Stimulated activated CD8-positive, alpha-beta memory T cell treated with anti-CD3 and anti-CD28 coated beads, Interleukin-15, amount 100 ng/mL, for 1 hour (primary cell): ENCODE results near the gene ZNF577.
A peak's percentile ranks its signal among the peaks of the same experiment; 100 is the strongest.
"Not testable (repeated sequence)": the region's sequence is repeated elsewhere in the genome, so short reads cannot be mapped to it uniquely, and the experiment has no call there.

Source experiments
- DNase-seq: peaks from one replicate; pipeline ENCODE4 v3.0.0-alpha.2; 2020; ENCODE audit warnings: low read depth

ZNF577 gene

GRCh38 chr19:51887522-51888498 lies at the start of gene ZNF577:
Gene ZNF577, minus strand, starts transcription at chr19:51887951. Its CDS starts 7,569 bp downstream, at chr19:51880382.
- DNase-seq, result peak; percentile 37

DNA sequence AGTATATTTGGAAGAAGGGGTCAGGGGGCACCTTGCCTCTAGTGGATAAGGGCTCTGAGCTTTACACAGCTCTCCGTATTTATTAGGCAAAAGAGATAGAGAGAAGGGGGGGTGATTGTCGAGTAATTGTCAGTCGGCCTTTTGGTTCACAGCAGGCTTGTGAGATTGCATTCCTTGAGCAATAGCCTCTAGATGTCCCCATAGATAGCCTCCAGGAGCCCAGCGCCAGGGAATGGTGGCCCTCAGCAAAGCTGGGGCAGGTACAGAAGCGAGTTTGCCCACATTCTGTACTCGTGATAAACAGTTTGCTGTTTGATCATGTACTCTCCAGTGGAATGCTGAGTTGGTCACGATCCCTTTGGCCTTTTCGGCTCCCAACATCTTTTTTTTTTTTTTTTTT lies 44.2 kb upstream of the ZNF577 start:
- no peak for DNase-seq

DNA sequence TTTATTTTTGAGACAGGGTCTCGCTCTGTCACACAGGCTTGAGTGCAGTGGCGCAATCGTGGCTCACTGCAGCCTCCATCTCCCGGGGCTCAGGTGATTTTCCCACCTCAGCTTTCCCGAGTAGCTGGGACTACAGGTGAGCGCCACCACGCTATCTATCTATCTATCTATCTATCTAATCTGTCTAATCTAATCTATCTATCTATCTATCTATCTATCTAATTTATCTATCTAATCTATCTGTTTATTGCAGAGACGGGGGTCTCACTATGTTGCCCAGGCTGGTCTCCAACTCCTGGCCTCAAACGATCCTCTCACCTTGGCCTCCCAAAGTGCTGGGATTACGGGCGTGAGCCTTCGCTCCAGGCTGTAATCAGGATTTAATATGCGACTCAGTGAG lies 40.1 kb upstream of the ZNF577 start:
- DNase-seq, result no peak

DNA sequence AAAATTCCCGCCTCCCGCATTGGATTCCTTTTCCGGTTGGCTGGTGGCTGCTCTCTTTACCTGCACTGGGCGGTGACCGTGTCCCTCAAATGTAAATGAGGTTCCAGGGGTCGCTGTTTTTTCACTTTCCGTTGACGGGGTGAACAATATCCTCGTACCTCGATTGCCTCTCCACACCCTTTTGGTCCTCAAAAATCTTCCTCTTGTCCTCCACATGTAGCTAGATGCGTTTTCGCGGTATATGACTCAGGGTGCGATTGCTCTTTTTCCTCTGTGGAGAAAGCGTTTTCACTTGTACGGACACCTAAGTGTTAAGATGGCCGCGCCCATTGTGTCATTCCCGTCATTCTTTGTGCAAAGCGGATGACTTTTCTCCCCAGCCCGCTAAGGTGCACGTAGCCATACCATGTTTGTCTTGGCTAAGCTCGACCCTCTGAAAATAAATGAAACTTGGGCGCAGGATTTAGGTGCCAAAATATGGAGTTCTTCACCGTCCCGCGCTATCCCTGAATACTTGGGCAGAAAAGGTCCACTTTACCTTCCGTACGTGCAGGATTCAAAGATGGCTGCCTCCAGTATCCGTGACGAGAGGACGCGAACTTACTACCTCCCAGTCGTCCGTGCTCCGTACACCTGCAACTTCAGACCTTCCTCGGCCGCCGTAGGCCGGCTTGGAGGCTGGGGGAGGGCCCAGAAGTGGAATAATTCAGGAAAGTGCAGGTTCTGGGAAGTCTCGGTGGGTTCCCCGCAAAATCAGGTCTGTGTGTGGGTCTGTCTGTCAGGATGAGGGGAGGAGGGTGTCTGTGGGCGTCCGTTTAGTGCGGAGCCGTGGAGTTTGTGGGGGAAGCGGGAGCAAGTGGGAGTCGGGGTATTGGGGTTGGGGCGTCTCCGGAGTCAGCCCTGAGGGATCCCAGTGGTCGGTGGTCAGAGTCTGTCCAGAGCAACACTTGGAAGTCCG lies 39.3 kb upstream of the ZNF577 start, which contains the start of gene ZNF613:
ZNF613 (plus strand) TSS at position 689 of the 958 bp plus-strand sequence. CDS start 8,749 bp downstream, outside the sequence.
- DNase-seq, result peak; percentile 77

- no peak for DNase-seq
Observed at GRCh38 chr19:51926426-51926783, 38.7 kb upstream of the ZNF577 start.

DNA sequence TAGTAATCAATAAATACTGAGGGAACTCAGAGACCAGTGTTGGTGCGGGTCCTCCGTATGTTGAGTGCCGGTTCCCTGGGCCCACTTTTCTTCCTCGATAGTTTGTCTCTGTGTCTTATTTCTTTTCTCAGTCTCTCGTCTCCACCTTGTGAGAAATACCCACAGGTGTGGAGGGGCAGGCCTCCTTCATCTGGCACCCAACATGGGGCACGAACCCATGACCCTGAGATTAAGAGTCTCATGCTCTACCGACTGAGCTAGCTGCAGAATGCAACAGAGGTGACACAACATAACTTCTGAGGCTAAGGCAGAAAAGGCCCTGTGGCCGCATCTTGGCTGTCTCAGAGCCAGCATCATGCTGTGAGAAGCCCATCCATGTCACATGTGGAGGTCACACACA lies 34.2 kb upstream of the ZNF577 start:
- no peak for DNase-seq

- DNase-seq, result no peak
Observed at GRCh38 chr19:51919606-51920005, 31.9 kb upstream of the ZNF577 start.

GRCh38 chr19:51916167-51916566 lies 28.4 kb upstream of the ZNF577 start:
- DNase-seq, result no peak

DNA sequence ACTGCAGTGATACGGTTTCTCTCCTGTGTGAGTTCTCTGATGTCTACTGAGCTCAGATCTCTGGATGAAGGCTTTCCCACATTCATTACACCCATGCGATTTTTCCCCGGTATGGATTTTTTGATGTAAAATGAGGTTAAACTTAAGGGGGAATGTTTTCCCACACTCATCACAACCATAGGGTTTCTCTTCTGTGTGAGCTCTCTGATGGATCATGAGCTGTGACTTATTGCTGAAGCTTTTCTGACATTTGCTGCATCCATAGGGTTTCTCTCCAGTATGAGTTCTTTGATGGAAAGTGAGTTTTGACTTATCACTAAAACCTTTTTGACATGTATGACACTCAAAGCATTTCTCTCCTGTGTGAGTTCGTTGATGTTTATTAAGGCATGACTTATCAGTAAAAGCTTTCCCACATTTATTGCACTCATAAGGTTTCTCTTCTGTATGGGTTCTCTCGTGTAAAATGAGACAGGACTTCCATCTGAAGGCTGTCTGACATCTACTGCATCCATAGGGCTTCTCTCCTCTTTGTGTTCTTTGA lies 27.6 kb upstream of the ZNF577 start:
- DNase-seq, result no peak

DNA sequence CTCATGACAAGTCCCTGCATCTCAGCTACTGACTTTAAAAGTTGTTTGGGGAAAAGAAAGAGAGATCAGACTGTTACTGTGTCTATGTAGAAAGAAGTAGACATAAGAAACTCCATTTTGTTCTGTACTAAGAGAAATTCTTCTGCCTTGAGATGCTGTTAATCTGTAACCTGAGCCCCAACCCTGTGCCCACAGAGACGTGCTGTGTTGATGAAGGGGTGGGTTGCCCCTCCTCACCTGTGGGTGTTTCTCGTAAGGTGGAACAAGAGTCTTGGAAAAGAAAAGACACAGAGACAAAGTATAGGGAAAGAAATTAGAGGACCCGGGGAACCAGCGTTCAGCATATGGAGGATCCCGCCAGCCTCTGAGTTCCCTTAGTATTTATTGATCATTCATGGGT lies 20.2 kb upstream of the ZNF577 start:
- DNase-seq, result not testable (repeated sequence)

GRCh38 chr19:51906108-51906507 lies 18.4 kb upstream of the ZNF577 start:
- DNase-seq, result not testable (repeated sequence)

- not testable (repeated sequence) for DNase-seq
Observed at GRCh38 chr19:51905639-51906038, 17.9 kb upstream of the ZNF577 start.

GRCh38 chr19:51905206-51905605 lies 17.5 kb upstream of the ZNF577 start:
- no peak for DNase-seq

- DNase-seq, result peak; percentile 62
Observed at GRCh38 chr19:51904331-51905165, 16.8 kb upstream of the ZNF577 start, which contains the start of gene ZNF649. Gene ZNF649, minus strand, starts transcription at chr19:51905017. Its CDS starts 4,910 bp downstream, at chr19:51900107.

GRCh38 chr19:51903192-51903591 lies 15.4 kb upstream of the ZNF577 start:
- DNase-seq, result no peak

- DNase-seq, result no peak
Observed at GRCh38 chr19:51901860-51902259, 14.1 kb upstream of the ZNF577 start.

- DNase-seq, result no peak
Observed at GRCh38 chr19:51891193-51891747, 3.5 kb upstream of the ZNF577 start.

DNA sequence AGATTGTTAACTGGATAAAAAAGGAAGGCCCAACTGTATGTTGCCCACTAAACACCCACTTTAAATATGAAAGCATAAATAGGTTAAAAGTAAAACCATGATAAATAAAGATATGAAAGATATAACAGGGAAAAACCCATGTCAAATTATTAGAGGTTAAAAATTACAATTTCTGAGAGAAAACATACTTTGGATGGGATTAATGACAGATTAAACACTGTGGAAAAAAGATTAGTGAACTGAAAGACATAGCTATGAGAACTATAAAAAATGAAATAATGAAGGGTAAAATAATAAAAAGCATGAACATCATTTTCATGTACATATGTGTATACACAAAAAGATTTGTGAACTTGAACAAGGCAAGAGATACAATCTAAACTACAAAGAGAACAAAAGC lies 2.2 kb upstream of the ZNF577 start:
- no peak for DNase-seq

DNA sequence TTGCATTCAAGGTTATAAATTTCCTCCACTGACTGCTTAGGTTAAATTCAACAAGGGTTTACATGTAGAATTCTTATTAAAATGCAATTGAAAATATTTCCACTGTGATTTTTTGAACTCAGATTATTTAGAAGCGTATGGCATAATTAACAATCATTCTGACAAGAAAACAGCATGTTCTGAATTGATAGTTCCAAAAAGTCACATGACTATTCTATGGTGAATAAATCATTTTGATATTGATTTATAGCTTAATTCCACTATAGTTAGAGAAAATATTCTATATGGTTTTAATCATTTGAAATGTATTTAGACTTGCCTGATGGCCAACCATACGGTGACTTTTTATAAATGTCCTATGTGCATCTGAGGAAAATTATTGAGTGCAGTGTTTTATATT lies 3.0 kb downstream of the ZNF577 start:
- DNase-seq, result no peak

GRCh38 chr19:51882518-51882917 lies 5.2 kb downstream of the ZNF577 start:
- DNase-seq, result no peak

DNA sequence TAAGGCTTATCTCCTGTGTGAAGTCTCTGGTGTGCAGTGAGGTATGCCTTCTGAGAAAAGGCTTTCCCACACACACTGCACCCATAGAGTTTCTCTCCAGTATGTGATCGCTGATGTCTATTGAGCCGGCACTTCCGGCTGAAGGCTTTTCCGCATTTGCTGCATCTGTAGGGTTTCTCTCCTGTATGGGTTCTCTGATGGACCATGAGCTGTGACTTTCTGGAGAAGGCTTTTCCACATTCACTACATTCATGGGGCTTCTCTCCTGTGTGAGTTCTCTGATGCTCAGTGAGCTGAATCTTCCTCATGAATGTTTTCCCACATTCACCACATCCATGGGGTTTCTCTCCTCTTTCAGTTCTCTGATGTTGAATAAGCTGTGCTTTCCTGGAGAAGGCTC lies 14.7 kb downstream of the ZNF577 start:
- DNase-seq, result no peak
